CD4-positive, alpha-beta T cell treated with Interleukin-21 for 1 hour (primary cell): ENCODE results near the gene HDAC9.

Experiments
- DNase-seq: peaks from one replicate; pipeline ENCODE4 v3.0.0-alpha.2; 2020

HDAC9 gene

DNA sequence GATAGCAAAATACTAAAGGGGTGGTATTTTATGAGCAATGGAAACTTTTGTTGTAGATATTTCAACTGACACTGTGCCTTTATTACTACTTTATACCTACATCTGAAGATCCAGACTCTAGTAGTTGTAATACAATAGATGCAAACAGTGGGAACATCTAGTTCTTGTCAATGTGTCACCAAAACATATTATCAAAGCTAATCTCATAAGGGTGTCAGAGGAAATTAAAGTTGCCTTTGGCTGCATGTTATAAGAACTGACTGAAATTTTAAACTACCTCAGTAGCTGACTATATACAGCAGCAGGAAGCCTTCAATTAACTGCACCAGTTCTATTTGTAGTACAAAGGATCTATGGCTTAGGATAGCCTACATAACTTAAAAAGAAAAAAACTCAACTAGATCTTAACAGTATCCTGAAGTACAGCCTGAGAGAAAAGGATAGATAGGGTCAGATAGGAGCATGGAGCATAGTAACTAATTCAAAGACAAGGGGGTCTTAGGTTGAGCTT, 30.9 kb downstream of the HDAC9 start:
- no peak for DNase-seq

GRCh38 chr7:18529239-18529638, 33.7 kb downstream of the HDAC9 start:
- no peak for DNase-seq

- DNase-seq = no peak
Measured at GRCh38 chr7:18530224-18531179, 35.0 kb downstream of the HDAC9 start.

GRCh38 chr7:18531539-18531938, 36.0 kb downstream of the HDAC9 start:
- DNase-seq = no peak

DNA sequence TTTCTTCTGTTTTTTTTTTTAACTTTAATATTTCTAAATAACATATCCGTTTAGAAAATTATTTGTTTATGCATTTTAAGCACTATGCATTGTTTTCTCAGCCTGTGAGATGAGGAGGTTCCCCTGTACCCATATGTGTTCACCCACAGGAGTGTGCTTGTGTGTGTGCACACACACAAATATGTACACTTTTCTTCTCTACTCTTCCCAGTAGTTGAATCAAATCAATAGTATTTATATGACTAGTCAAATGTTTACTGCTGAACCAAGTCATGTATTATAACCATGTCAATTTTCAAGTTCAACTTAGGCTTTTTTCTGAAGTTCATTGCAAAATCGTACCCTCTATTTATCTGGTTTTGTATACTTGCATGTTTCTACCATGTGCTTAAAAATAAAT, 37.3 kb downstream of the HDAC9 start:
- DNase-seq = no peak

DNA sequence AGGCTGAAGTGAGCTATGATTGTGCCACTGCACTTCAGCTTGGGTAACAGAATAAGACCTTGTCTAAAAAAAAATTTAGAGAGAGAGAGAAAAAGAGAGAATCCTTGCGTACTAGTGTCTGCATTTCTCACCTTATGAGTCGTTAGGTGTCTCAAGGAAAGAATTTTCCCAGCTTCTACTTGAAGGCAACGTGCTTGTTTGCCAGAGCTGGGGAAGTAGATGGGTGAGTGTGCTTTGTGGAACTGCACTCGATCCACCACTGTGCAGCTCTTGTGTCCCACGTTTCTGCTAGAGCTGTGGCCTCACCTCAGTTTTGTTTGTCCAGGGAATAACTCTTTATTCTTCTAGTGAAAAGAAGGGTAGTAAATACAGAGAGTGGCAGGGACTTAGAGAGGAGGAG, 38.9 kb downstream of the HDAC9 start:
- no peak for DNase-seq

- no peak for DNase-seq
Measured at GRCh38 chr7:18535810-18536415, 40.4 kb downstream of the HDAC9 start.

- no peak for DNase-seq
Measured at GRCh38 chr7:18536486-18536885, 40.9 kb downstream of the HDAC9 start.

DNA sequence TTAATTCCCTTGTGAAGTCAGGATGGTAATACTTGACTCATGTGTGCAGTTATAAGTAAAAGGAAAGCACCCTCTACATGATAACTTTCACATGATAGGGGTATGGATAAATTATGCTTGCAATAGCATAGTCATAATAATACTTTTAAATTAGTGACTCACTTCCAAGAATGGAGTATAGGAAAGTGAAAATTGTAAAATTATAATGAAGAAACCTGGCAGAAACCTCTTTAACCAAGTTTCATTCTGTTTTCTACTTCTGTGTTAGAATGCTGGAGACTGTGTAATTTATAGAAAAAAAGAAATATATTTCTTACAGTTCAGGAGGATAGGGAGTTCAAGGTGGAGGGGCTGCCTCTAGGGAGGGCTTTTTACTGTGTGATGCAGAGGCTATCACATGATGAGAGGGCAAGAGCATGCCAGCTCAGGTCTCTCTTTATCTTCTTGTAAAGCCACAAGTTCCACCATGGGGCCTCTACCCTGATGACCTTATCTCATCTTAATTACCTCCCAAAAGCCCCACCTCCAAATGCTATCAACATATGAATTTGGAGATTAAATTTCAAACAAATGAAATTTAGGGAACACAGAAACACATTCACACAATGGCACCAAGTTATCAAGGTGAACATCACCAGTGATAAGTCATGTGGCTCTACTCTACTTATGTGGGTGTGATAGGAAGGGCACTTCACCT, 43.2 kb downstream of the HDAC9 start:
- DNase-seq = no peak

GRCh38 chr7:18540396-18540795, 44.8 kb downstream of the HDAC9 start:
- DNase-seq = no peak

DNA sequence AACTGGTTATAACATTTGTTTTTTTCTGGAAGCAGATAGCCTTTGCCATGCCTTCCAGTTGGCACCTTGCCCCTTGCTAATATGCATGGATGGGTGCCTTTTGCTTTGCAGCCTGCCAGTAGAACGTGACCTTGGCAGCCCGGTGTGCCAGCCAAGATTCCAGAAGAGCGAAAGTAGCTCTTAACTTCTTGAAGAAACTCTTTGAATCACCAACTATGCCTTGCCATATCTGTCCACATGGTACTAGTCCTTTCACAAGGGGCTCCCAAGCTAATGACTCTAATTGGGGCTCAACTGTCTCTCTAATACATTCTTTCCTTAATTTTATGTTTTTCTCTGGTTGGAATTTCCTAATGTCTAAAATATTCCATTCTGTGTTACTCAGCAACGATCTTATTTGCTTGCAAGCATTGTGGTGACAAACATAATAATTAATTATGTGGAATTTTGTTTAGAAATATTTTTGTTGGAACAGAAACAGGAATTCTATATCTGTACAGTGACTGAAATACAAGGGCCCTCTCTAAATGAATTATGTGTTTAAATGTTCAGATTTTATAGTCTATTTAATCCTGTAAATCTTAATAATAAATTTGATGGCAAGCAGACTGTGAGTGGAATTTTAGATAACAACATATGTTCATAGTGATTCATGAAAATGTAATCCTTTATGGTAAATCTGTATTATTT, 45.8 kb downstream of the HDAC9 start:
- DNase-seq = no peak

DNA sequence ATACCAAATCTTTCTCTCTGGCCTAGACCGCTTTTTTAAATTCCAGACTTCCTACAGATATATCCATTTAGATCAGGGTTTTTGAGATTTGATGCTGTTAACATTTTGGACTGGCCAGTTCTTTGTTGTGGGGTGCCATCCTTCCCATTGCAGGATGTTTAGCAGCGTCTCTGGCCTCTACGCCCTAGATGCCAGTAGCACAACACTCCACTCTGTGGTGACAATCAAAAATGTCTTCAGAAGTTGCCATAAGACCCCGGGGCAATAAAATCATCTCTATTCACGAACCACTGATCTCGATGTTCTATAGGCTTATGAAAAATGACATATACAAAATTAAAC, 46.3 kb downstream of the HDAC9 start:
- DNase-seq = no peak

- DNase-seq = no peak
Measured at GRCh38 chr7:18546576-18546975, 51.0 kb downstream of the HDAC9 start.

DNA sequence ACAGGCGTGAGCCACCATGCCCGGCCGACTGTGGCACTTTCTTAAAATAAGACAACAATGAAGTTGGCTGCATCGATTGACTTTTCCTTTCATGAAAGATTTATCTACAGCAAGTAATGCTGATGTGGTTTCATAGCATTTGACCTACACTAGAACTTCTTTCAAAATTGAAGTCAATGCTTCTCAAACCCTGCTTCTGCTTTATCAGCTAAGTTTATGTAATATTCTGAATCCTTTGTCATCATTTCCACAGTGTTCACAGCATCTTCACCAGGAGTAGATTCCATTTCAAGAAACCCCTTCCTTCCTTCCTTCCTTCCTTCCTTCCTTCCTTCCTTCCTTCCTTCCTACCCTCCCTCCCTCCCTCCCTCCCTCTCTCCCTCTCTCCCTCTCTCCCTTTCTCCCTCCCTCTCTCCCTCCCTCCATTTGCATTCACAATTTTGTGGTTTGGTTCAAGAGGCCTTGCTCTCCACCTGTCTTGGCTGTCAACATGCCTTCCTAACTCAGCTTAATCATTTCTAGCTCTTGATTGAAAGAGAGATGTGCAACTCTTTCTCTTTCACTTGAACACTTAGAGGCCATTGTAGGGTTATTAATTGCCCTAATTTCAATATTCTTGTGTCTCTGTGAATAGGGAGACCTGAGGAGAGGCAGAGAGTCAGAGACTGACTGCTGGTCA, 52.1 kb downstream of the HDAC9 start:
- DNase-seq = no peak

GRCh38 chr7:18548534-18548933, 53.0 kb downstream of the HDAC9 start:
- no peak for DNase-seq

DNA sequence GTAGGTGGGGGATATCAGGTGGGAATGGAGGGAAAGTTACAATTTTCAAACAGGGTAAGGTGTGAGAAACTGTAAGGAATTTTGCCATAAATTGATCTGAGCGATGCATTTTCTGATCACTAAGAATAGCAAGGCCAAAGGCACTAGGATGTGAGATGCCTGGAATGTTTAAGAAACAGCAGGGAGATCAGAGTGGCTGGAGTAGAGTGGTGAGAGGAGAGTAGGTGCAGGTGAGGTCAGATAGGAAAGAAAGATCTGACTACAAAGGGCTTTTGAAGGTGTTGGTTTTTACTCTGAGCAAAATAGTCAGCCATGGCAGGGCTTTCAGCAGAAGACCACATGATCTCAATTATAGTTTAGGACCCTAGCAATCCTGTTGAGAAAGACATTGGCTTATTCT, 55.0 kb downstream of the HDAC9 start:
- DNase-seq = no peak

- DNase-seq = no peak
Measured at GRCh38 chr7:18552316-18552916, 56.9 kb downstream of the HDAC9 start.

GRCh38 chr7:18552943-18553604, 57.5 kb downstream of the HDAC9 start:
- no peak for DNase-seq

DNA sequence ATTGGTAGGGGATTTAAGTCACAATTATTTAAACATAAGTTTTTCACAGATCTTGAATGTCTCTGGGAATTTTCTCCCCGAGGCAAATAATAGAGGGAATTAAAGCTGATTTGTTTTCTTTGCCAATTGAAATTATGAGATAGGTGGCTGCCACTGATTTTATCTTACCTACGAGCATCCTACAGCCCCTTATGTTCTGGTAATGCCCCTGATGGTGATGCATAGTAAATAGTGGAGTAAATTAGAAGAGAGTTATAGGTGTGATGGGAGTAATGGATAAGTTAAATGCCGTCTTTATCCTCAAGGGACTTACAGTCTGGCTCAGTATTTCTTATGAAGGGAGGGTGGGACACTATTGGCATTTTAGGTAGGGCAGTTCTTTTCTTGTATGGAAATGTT, 58.1 kb downstream of the HDAC9 start:
- no peak for DNase-seq

DNA sequence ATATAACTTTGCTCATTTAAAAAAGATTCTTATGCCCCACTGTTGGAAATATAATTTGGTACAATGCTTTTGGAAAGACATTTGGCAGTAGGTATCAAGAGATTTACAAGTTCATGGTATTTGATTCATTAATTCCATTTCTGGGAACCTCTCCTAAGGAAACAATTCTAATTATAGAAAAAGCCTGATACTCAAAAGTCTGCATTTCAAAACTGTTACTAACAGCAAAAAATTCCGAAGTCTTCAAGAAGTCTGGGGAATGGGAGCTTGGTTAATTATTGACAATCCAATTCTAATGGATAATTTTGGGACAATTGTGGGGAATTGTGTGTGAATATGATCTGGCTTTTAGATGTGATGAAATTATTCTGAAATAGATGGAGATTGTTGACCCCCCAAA, 59.6 kb downstream of the HDAC9 start:
- no peak for DNase-seq

- DNase-seq = no peak
Measured at GRCh38 chr7:18555968-18556367, 60.4 kb downstream of the HDAC9 start.

DNA sequence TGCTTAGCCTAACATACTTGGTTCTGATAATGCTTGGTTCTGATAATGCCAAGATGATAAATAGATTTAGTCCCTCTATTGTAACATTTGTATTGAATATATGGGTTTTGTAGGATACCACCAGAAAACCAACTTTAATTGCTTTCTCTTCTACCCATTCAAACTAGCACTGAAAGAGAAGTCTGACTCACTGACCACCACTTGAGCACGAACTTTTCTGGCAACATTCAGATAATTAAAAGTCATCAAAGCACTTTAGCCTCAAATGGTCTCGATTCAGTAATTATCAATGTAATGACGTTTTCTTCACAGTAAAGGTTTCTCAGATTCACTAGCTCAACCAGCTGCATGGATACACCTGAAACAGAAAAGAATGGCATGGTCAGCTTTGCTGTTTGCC, 63.0 kb downstream of the HDAC9 start:
- DNase-seq = no peak
